ENCODE measurements around the gene VCAN.

VCAN gene

DNA sequence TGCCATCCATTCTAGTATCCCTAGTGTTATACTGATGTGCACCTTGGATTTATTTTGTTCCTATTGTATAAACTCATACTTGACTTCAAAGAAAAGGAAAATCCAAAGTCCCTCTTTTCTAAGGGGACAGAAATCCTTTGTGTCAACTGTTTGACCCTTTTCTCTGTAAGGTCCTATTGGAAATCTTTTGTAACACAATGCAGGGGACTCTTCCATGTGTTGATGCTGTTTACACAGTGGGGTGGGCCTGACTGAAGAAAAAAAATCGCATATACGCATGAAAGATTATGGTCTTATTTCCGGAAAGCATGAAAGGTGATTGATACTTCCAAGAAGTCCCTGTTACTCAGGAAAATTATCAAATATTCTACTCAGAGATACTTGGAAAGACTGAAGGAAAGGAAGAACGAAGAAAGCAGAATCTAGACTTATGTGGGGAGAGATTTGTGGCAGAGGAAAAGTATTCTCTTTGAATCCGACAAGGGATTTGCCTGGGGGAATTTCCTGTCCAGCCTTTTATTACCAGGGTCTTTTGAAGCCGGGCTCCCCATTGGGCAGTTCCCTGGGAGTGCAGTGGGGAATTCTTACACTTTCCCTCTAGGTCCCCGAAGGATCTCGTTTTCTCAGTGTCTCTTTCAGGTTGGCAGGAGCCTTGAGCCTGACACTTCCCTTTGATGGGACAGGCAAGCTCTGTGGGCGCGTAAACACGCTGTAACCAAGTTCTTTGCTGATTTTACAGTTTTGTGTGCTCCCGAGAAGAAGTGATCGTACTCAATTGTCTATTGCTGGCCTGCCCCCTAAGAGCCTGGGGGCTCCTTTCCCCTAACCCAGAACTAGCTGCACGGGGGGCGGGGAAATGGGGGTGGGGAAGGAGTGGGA lies 779 bp upstream of the VCAN start:
- DNase-seq, result no peak

DNA sequence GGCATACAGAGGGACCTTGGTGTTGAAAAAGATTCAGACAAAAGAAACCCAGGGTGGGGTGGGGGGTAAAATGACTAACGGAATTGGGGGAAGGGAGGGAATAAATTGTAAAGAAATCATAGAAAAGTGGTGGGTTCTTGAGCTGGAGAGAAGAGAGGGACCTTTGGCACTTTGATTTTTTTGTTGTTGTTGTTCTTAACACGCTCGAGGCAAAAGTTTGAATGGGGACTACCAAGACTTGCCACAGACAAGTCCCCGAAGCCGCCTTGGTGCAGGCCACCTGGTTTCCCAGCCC lies 616 bp downstream of the VCAN start:
- DNase-seq, result no peak

DNA sequence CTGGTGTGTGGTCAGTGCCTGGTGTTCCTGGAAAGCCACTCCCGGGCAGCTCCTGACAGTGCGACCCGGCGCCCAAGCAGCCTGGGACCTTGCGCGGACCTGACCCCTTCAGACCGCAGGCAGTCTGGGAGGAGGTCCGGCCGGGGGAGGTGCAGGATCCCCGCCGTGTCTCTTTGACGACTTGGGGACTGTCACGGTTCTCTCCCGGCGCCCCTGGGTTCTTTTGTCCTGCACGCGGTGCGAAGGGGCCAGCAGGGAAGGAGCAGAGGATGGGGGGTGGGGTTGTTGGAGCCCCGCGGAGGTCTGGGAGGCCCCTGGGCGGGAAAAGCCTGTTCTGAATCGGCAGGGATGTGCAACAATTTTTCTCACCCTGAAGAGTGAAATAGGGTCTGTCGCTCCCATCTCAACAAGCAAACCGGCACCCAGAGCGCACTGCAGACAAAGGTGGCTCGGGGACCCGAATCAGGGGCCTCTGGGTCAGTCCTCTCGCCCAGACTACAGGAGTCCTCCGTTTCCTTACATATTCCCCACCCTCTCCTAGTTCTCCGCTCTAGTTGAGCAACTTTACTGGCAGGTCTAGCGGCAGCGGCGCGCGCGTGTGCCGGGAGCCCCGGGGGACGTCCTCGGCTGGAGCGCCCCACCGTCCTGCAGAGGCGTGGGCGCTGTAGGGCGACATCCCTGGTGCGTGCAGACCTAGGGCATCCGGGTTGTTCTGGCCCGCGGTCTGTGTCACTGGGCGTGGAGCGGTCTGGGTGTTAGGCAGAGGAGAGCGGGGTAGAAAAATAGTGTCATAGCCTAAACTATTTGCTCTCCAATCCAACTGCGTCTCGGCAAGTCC lies 1.2 kb downstream of the VCAN start:
- DNase-seq, result no peak

DNA sequence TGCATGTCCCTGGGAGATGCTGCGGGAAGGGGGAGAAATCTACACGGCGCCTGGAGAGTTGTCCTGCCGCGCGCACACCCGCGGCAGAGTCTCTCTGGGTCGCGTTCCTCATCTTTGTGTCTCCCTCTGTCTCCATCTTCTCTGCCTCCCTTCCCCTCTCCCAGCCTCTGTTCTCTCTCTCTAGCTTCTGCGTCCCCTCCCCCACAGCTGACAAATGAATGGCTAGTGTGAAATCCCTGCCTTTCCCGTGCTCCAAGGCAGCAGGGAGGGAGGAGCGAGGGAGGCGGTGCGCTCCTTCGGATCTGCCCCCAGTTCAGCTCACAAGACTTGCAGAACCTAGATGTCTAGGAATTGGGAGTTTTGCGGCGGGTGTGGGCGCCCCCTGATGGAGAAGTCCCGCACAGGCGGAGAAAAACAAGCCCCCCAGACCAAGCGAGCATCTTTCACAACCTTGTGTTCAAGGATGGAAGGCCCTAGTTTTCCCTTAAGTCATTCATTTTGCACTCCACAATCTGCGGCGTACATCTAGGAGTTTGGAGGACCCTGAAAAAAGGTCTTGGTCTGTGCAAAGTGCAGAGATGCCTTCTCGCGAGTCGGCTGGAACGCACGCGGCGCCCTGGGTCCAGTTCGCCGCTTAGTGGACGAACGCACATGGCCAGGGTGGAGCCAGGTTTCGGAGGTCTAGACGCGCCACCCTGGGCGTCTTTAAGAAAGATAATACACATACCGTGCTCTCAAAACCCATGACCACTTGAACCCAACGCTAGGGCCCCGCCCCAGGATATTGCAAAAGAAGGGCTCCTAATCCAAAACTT lies 2.0 kb downstream of the VCAN start:
- peak; percentile 44 for DNase-seq

DNA sequence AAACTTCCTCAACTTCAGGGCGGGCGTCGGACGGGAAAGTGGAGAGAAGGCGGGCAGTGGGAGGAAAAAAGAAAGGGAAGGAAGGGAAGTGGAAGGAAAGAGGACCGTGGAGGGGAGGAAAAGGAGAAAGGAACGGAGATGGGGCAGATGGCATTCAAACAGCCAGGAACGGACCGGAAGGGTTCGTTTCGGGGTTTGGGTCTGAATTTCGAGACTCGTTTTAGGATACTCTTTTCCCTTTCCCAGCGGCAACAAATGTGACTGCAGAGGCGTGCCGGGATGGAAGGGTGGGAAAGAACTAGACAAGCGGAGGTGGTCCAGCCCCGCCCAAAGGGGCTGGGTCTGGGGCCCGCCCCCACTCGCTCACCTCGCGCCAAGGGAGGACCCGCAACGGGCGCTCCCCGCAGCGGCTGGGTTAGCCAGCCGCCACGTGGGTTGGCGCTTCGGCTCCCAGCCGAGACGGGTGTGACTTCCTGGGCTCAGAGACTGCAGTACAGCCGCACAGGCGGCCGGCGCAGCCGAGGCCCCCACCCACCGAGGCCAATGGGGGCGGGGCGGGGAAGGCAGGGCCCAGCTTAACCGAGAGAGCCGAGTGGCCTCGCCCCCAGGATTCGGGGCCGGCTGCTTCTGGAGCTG lies 2.7 kb downstream of the VCAN start:
- DNase-seq, result peak; percentile 4

DNA sequence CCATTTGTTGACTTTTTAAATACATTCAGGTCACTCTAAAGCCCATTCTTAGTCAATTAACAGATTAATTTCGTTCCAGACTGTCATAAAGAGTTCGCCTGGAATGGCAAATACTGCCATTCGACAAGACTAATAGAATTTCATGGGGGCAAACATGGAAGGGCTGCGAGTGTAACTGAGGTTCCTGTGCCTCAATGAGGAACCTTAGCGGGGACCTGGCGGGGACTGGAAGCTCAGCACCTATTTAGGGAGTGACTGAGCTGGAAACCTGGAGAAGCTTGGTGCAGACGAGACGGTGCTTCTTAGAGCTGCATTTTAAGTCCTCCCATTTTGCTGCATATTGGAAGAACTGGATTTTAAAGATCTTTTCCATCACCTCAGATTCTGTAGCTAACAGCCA lies 3.4 kb downstream of the VCAN start:
- no peak for DNase-seq

DNA sequence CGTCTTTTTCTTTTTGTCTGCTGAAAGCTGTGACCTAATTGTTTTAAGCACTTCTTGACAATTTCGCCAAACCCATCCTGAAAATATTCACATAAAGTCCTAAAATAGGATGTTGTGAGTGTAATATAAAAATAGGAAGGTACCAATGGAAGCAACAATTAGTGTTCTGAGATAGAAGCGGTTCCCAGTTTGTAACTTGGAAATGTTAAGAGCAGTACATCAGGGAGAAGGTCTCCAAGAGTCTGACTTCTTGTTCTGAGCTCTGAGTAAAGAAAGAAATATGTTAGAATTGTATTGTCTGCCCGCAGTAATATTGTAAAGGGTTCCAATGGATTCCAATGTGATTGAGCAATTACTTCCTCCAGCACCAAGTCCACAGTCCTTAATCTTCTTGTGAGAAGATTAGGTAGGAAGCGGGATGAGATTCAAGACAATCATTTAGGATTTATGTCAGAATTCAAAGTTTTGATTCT lies 3.9 kb downstream of the VCAN start:
- no peak for DNase-seq

DNA sequence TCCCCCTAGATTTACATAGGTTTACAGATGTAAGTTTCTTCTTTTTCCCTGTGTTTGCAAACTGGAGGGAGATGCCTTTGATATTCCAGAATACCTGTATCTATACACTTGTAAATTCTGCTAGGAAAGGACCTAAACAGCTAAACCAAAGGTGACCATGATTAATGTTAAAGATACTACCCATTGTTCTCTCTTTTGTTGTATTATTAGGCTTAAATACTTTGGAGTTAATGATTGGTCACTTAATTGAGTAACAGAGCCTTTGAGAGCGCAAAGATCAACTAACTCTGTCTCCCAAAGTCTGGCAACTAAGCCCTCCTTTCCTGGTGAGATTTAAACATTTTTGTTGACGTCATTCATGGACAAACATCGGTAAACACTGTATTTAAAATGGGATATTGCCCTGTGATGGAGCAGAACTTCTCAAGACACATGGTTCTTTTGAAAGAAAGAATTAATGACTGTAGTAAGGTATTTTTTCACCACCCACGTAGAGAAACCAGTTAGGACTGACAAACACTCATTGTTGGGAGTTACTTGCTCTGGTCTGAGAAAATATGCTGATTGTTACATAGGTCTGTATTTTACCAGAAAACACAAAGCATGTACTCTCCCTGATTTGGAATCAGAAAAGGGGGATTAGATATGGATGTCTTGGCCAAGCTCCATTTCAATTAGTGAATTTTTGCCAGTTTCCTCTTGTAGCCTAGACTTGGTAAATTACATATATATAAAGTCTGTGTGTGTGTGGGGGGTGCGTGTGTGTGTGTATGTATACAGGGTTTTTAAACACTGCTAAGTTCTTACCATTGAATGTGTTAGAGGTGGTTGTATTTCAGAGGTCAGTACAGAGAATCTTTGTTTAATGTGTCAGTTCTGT lies 4.6 kb downstream of the VCAN start:
- no peak for DNase-seq

DNA sequence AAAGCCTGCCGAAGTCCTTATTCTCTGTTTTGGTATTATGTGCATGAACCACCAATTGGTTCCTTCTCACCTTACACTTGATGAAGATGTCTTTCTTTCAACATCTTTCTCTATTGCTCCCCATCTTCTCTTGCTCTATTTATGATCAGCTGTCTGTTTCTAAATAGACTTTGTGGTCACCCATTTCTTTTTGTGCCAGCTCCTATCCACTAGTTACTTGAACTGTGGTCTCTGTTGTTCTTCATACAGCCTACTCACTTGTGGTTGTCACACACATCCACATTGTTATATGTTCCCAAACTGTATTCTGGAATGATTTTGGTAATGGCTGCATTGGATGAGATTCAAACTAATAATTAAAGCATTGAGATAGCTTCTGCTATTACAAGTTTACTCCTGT lies 11.4 kb downstream of the VCAN start:
- DNase-seq, result no peak

DNA sequence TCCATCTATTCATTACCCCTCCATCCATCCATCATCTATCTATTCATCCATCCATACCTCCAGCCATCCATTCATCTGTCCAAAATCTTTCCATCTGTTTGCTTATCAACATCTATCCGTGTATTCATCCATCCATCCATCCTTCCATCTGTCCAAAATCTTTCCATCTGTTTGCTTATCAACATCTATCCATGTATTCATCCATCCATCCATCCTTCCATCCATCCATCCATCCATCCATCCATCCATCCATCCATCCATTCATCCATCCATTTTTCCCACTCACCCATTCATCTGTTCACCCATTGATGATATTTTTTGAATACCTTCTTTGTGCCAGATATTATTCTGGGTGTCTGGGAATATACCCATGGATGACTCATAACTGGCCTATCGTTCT lies 12.8 kb downstream of the VCAN start:
- no peak for DNase-seq

DNA sequence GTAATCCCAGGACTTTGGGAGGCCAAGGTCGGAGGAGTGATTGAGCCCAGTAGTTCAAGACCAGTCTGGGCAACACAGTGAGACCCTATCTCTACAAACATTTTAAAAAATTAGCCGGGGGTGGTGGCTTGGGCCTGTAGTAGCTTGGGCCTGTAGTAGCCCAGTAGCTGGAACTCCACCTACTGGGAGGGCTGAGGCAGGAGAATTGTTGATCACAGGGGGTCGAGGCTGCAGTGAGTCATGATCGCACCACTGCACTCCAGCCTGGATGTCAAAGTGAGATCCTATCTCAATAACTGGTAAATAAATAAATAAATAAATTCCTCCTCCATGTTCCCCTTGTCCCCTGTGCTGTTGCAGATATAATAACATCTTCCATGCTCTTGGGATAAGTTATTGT lies 14.3 kb downstream of the VCAN start:
- no peak for DNase-seq

DNA sequence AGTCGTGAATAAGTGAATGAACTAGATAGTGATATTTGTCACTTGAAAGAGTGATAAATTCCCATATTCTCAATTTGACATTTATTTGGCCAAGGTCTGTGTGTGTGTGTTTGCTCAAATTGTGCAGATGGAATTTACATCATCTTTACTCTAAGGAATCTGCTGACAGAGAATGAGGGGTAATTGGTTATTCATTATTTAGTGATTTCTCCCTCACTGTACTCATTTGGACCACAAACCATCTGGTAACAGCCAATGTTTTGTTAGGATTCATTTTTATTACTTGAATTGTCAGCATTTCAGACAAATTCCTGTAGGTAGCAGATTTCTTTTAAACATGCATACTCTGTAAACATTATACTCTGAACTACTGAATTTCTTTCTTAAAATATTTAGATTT lies 15.6 kb downstream of the VCAN start:
- no peak for DNase-seq

DNA sequence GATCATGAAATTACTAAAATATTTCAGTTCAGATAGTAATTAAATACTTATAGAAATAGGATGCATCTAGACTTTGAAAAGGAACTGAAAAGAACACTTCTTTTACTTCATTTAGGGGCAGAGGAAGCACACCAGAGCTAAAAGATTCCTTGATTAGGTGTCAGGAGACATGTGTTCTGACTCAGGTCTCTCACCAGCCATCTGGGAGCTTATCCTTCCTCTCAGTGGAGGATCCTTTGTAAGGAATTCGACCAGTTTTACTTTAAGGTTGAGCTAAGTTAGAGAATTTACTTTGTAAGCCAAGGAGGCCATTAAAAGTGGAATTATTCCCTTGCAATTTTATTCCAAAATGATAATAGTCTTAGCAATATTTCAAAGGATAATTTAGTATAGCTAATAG lies 16.7 kb downstream of the VCAN start:
- DNase-seq, result no peak

DNA sequence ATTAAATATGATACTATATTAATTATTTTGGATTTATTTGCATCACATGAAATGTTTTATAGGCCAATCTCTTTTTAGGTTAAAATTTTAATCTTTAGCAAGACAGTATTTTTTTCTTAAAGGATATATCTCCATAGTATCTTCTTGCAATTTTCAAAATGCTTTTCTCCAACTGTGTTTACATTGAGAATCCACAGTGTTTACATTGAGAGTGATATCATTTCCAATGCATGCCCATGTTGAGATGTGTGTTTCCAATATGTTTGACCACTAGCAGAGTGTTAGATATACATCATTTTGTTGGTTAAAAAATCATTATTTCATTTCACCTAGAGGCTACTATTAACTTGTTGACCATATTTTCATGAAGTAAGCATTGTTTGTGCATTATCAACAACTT lies 17.3 kb downstream of the VCAN start:
- no peak for DNase-seq

DNA sequence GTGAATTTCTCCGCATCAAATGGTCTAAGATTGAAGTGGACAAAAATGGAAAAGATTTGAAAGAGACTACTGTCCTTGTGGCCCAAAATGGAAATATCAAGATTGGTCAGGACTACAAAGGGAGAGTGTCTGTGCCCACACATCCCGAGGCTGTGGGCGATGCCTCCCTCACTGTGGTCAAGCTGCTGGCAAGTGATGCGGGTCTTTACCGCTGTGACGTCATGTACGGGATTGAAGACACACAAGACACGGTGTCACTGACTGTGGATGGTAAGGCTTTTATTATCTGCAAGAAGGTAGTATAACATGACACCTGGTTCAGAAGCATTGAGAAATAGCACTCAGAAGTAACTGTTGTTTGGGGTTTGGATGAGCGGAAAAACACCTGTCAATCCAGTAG lies 18.7 kb downstream of the VCAN start:
- DNase-seq, result no peak

DNA sequence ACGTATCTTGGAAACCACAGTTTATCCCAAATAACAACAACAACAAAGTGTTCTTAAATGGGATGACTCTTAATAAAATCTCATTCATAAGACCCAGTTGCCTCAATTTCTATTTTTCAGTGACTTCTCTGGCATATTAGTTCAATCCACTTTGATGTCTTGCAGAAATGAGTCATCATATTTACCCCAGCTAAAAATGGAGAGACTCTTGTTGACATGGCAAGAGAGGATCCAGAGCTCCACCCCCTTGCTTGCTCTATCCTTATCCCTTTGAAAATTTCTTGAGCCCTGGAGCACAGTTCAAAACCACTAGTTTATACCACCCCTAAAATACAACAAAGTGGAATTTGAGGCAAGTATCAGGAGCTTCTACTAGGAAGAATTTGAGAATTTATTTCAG lies 20.8 kb downstream of the VCAN start:
- DNase-seq, result no peak

DNA sequence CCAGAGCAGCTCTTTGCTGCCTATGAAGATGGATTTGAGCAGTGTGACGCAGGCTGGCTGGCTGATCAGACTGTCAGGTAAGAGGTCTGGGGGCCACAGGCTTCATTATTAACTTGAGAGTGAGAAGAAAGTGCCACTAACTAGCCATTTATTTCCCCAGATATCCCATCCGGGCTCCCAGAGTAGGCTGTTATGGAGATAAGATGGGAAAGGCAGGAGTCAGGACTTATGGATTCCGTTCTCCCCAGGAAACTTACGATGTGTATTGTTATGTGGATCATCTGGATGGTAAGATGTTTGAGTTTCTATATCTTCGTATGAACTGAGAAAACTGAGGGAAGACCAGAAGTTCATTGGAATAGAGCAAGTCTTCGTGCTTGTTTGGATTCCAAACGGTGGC lies 22.1 kb downstream of the VCAN start:
- DNase-seq, result no peak

DNA sequence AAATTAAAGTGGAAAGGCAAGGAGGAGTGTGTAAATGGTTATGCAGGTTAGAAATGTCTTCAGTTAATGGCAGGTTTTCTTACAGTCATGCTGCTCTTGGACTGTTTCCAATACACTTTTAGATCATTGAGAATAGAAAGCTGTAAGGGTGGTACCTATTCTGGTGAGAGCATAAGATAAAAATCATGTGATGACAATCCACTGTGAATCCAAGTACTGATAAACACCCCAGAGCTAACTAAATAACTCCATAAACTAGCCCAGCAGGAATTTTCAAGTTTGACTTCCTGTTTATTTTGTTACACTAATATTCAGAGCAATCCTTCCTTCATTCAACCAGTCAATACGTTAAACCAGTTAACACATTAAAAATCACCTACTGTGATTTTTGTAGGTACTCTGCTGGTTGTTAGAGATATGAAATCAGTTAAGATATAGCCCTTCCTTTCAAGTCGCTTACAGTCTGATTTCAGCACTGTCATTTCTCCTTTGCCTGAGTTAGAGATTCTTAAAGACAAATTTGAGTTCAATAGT lies 22.6 kb downstream of the VCAN start:
- no peak for DNase-seq

DNA sequence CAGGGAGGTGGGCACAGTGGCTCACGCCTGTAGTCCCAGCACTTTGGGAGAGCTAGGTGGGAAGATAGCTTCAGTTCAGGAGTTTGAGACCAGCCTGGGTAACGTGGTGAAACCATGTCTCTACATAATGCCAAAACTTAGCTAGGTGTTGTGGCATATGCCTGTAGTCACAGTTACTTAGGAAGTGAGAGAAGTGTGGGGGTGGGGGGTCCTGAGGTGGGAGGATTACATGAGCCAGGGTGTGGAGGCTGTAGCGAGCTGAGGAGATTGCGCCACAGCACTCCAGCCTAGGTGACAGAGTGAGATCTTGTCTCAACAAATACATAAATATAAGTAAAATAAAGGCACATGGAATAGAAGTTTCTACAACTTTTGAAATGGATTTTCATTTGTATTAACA lies 23.1 kb downstream of the VCAN start:
- DNase-seq, result no peak

DNA sequence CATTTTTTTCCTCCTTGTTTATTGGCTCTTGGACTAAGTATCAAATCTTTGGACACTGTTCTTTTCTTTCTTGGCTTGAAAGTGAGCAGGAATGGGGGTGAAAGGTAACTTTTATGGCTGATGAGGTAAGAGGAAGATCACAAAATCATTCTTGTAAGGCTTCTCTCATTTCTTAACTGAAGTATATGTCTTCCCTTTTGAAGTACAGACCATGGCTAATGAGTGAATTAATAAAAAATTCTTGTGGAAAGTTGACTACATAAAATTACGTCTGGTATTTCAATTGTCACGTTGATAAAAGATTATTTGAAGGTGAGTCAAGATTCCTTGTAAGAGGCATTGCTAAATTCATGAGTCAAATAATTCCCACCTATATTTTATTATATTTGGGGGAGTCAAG lies 25.1 kb downstream of the VCAN start:
- DNase-seq, result no peak

DNA sequence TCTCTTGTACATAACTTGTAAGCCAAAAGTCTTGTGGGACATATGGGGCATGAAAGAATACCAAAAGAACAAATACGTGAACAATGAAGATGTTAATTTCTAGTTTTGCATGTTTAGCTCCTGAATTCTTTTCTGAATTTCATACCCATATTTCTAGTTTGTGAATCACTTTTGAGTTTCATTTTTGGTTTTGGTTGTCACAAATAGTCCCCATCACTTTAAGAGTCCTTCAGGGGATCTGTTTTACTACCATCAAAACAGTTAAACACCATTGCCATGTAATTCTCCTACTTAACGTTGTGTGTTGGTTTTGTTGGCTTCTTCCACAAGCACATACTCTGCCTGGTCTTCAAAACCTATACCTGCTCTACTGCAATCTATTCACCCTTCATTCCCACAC lies 27.0 kb downstream of the VCAN start:
- DNase-seq, result no peak

DNA sequence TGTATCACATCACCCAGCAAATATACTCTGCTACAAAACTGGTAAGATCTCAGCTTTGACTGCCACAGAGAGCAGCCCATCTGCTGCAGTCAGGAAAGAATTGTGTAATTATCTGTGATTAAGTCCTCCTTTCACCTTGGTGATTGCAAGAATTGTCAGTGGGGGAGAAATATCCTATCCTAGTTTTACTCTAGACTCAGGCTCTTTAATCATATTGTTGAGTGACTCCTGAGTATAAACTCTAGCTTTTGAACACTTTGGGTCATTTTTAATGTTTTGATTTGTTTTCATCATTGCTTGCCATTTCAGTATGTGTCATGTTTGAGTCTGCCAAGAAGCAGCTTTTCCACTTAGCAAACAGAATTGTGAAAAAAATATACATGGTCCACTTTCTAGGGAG lies 32.1 kb downstream of the VCAN start:
- no peak for DNase-seq

Data from stimulated activated CD4-positive, alpha-beta T cell treated with anti-CD3 and anti-CD28 coated beads, Interleukin-4, amount 100 ng/mL, for 24 hours (primary cell).